ENCODE measurements around the gene TAS2R50. TPM values are rescaled to one million over a fixed set of nuclear protein-coding genes. Genes with fewer than 3 reads are reported as not detected.

The TAS2R50 gene
- total and polyA plus RNA-seq, 2 experiments from 2014 or later = 3.4 TPM; not detected in 1

DNA sequence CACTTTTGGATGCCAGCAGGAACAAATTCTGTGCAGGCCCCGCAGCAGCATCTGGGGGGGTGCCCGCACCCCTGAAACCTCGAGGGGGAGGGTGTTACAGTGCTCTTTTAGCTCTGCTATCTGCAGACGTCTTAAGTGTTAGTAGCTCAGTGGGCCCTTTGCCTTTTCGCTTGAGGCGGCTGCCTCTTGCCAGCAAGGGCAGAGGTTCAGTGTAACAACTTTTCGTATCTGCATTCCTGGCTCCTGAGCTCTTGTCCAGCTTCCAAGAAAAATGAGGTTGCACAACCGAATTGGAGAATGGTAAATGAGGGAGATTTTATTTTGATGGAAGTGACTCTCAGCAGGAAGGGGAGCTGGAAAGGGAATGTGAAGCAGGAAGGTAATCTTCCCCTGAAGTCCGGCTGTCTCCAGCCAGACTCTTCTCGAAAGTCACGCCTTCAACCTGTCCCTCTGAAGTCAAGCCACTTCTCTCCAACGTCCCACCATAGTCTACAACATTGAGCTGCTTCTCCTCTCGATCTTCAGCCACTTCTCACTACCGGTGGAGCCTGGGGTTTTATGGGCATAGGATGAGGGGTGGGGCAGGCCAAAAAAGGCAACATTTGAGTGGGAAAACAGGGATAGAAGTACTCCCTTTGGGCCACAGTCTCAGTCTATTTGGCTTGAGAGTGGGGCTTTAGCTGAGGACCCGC, 17.8 kb downstream of the TAS2R50 start (continued):
- TF ChIP-seq, protein P1, sequence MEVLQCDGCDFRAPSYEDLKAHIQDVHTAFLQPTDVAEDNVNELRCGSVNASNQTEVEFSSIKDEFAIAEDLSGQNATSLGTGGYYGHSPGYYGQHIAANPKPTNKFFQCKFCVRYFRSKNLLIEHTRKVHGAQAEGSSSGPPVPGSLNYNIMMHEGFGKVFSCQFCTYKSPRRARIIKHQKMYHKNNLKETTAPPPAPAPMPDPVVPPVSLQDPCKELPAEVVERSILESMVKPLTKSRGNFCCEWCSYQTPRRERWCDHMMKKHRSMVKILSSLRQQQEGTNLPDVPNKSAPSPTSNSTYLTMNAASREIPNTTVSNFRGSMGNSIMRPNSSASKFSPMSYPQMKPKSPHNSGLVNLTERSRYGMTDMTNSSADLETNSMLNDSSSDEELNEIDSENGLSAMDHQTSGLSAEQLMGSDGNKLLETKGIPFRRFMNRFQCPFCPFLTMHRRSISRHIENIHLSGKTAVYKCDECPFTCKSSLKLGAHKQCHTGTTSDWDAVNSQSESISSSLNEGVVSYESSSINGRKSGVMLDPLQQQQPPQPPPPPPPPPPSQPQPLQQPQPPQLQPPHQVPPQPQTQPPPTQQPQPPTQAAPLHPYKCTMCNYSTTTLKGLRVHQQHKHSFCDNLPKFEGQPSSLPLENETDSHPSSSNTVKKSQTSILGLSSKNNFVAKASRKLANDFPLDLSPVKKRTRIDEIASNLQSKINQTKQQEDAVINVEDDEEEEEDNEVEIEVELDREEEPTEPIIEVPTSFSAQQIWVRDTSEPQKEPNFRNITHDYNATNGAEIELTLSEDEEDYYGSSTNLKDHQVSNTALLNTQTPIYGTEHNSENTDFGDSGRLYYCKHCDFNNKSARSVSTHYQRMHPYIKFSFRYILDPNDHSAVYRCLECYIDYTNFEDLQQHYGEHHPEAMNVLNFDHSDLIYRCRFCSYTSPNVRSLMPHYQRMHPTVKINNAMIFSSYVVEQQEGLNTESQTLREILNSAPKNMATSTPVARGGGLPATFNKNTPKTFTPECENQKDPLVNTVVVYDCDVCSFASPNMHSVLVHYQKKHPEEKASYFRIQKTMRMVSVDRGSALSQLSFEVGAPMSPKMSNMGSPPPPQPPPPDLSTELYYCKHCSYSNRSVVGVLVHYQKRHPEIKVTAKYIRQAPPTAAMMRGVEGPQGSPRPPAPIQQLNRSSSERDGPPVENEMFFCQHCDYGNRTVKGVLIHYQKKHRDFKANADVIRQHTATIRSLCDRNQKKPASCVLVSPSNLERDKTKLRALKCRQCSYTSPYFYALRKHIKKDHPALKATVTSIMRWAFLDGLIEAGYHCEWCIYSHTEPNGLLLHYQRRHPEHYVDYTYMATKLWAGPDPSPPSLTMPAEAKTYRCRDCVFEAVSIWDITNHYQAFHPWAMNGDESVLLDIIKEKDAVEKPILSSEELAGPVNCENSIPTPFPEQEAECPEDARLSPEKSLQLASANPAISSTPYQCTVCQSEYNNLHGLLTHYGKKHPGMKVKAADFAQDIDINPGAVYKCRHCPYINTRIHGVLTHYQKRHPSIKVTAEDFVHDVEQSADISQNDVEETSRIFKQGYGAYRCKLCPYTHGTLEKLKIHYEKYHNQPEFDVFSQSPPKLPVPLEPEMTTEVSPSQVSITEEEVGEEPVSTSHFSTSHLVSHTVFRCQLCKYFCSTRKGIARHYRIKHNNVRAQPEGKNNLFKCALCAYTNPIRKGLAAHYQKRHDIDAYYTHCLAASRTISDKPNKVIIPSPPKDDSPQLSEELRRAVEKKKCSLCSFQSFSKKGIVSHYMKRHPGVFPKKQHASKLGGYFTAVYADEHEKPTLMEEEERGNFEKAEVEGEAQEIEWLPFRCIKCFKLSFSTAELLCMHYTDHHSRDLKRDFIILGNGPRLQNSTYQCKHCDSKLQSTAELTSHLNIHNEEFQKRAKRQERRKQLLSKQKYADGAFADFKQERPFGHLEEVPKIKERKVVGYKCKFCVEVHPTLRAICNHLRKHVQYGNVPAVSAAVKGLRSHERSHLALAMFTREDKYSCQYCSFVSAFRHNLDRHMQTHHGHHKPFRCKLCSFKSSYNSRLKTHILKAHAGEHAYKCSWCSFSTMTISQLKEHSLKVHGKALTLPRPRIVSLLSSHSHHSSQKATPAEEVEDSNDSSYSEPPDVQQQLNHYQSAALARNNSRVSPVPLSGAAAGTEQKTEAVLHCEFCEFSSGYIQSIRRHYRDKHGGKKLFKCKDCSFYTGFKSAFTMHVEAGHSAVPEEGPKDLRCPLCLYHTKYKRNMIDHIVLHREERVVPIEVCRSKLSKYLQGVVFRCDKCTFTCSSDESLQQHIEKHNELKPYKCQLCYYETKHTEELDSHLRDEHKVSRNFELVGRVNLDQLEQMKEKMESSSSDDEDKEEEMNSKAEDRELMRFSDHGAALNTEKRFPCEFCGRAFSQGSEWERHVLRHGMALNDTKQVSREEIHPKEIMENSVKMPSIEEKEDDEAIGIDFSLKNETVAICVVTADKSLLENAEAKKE (CRISPR knock-in tag; IDR thresholded peaks at IDR 0.05) = no peak
- TF ChIP-seq ZNF331 (CRISPR knock-in tag; IDR thresholded peaks at IDR 0.05; ENCODE audit: low read depth) (no peak), EZH2phosphoT487 (IDR thresholded peaks at IDR 0.05; ENCODE audit: unreplicated experiment) (no peak)
- TF ChIP-seq, protein P2, sequence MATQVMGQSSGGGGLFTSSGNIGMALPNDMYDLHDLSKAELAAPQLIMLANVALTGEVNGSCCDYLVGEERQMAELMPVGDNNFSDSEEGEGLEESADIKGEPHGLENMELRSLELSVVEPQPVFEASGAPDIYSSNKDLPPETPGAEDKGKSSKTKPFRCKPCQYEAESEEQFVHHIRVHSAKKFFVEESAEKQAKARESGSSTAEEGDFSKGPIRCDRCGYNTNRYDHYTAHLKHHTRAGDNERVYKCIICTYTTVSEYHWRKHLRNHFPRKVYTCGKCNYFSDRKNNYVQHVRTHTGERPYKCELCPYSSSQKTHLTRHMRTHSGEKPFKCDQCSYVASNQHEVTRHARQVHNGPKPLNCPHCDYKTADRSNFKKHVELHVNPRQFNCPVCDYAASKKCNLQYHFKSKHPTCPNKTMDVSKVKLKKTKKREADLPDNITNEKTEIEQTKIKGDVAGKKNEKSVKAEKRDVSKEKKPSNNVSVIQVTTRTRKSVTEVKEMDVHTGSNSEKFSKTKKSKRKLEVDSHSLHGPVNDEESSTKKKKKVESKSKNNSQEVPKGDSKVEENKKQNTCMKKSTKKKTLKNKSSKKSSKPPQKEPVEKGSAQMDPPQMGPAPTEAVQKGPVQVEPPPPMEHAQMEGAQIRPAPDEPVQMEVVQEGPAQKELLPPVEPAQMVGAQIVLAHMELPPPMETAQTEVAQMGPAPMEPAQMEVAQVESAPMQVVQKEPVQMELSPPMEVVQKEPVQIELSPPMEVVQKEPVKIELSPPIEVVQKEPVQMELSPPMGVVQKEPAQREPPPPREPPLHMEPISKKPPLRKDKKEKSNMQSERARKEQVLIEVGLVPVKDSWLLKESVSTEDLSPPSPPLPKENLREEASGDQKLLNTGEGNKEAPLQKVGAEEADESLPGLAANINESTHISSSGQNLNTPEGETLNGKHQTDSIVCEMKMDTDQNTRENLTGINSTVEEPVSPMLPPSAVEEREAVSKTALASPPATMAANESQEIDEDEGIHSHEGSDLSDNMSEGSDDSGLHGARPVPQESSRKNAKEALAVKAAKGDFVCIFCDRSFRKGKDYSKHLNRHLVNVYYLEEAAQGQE (IDR thresholded peaks at IDR 0.05; ENCODE audit: unreplicated experiment) = no peak

DNA sequence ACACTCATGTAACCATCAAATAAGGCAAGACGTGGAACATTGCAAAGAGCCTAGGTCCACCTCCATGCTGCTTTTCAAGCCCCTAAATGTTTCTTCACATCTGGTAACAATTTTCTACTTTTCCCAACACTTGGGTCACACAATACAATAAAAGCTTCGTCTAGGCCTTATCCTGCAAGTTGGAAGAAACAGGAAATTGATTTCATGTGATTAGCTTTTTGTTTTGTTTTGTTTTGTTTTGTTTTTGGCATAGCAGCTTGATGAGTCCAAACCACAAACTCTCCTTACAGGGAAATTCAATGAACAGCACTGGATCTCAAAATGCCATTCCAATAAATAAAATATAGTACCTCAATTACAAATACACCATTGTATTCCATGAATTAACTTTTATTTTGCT, 19.3 kb downstream of the TAS2R50 start:
- Histone ChIP-seq H3F3A (replicated peaks; ENCODE audit: low read depth) (no peaks in the 10 kb centered on the region), H3K36me3 (ENCODE audit: insufficient read depth) (no peaks in the 10 kb centered on the region), H3K4me2 (no peak overlapping the region), H3K9me2 (ENCODE audit: insufficient read depth) (no peaks in the 10 kb centered on the region), H3K27ac (ENCODE audit: low read depth) (no peak overlapping the region), H3K4me1 (ENCODE audit: insufficient read depth) (no peaks in the 10 kb centered on the region), H4K20me1 (replicated peaks; ENCODE audit: insufficient read depth) (no peaks in the 10 kb centered on the region), H2AFZ (no peak overlapping the region), H3K4me3 (no peak overlapping the region), H3K79me2 (replicated peaks; ENCODE audit: insufficient read depth) (no peaks in the 10 kb centered on the region), H3K27me3 (ENCODE audit: insufficient read depth) (no peaks in the 10 kb centered on the region)
- Mint-ChIP-seq H3K27me3 (ENCODE audit: insufficient read depth, low read depth, poor library complexity) (peaks cover 1% of the 10 kb centered on the region), H3K27ac (no peak overlapping the region), H3K4me1 (no peaks in the 10 kb centered on the region), H3K36me3 (ENCODE audit: low read depth) (peaks cover 5% of the 10 kb centered on the region; the same call in 2 of the 3 replicates), H3K9me3 (peaks cover 4% of the 10 kb centered on the region; the same call in 1 of the 3 replicates), H3K4me3 (no peak overlapping the region)
- ATAC-seq = no peak
- no peak for DNase-seq (ENCODE audit: low spot score)
- TF ChIP-seq, protein P1 (CRISPR knock-in tag; IDR thresholded peaks at IDR 0.05) = no peak
- TF ChIP-seq POLR2AphosphoS5 (IDR thresholded peaks at IDR 0.05; ENCODE audit: low read depth) = no peak

Data from GM23338 (cell line).